ENCODE data around the gene LTA4H.
"Not testable (repeated sequence)": the region's sequence is repeated elsewhere in the genome, so short reads cannot be mapped to it uniquely, and the experiment has no call there.

Gene LTA4H

GRCh38 chr12:95995238-95996031 is 40.0 kb downstream of the LTA4H start:
- in situ Hi-C loops (cut with MboI; ENCODE audit: low sequenced_read_pairs), result no loop called here

- in situ Hi-C loops (cut with MboI; ENCODE audit: low sequenced_read_pairs), result no loop called here
These were observed 40.9 kb downstream of the LTA4H start for GRCh38 chr12:95994476-95994875.

GRCh38 chr12:95993907-95994306 is 41.5 kb downstream of the LTA4H start:
- in situ Hi-C loops (cut with MboI; ENCODE audit: low sequenced_read_pairs), result no loop called here

GRCh38 chr12:95990136-95990535 is 45.3 kb downstream of the LTA4H start:
- in situ Hi-C loops (cut with MboI; ENCODE audit: low sequenced_read_pairs), result no loop called here

- in situ Hi-C loops (cut with MboI; ENCODE audit: low sequenced_read_pairs), result no loop called here
These were observed 45.8 kb downstream of the LTA4H start for GRCh38 chr12:95989504-95990123.

GRCh38 chr12:95988506-95989275 is 46.7 kb downstream of the LTA4H start:
- in situ Hi-C loops (cut with MboI; ENCODE audit: low sequenced_read_pairs), result no loop called here

- in situ Hi-C loops (cut with MboI; ENCODE audit: low sequenced_read_pairs), result no loop called here
These were observed 48.5 kb downstream of the LTA4H start for GRCh38 chr12:95986635-95987570.

GRCh38 chr12:95984682-95985081 is 50.7 kb downstream of the LTA4H start:
- in situ Hi-C loops (cut with MboI; ENCODE audit: low sequenced_read_pairs), result no loop called here

GRCh38 chr12:95982602-95983001 is 52.8 kb downstream of the LTA4H start:
- in situ Hi-C loops (cut with MboI; ENCODE audit: low sequenced_read_pairs), result no loop called here

- in situ Hi-C loops (cut with MboI; ENCODE audit: low sequenced_read_pairs), result no loop called here
These were observed 55.0 kb downstream of the LTA4H start for GRCh38 chr12:95980437-95980836.

- in situ Hi-C loops (cut with MboI; ENCODE audit: low sequenced_read_pairs), result no loop called here
These were observed 56.6 kb downstream of the LTA4H start for GRCh38 chr12:95978774-95979173.

GRCh38 chr12:95978351-95978750 is 57.0 kb downstream of the LTA4H start:
- in situ Hi-C loops (cut with MboI; ENCODE audit: low sequenced_read_pairs), result no loop called here

GRCh38 chr12:95977764-95978305 is 57.6 kb downstream of the LTA4H start:
- in situ Hi-C loops (cut with MboI; ENCODE audit: low sequenced_read_pairs), result no loop called here

- in situ Hi-C loops (cut with MboI; ENCODE audit: low sequenced_read_pairs), result no loop called here
These were observed 59.0 kb downstream of the LTA4H start for GRCh38 chr12:95976416-95976832.

- in situ Hi-C loops (cut with MboI; ENCODE audit: low sequenced_read_pairs), result no loop called here
These were observed 59.9 kb downstream of the LTA4H start for GRCh38 chr12:95975491-95975890.

- in situ Hi-C loops (cut with MboI; ENCODE audit: low sequenced_read_pairs), result no loop called here
These were observed 61.0 kb downstream of the LTA4H start for GRCh38 chr12:95974358-95974757.

GRCh38 chr12:95972832-95973456 is 62.4 kb downstream of the LTA4H start:
- in situ Hi-C loops (cut with MboI; ENCODE audit: low sequenced_read_pairs), result no loop called here

GRCh38 chr12:95970905-95971304 is 64.5 kb downstream of the LTA4H start:
- in situ Hi-C loops (cut with MboI; ENCODE audit: low sequenced_read_pairs), result no loop called here

GRCh38 chr12:95969116-95969515 is 66.3 kb downstream of the LTA4H start:
- in situ Hi-C loops (cut with MboI; ENCODE audit: low sequenced_read_pairs), result not testable (repeated sequence)

GRCh38 chr12:95967301-95967700 is 68.1 kb downstream of the LTA4H start:
- in situ Hi-C loops (cut with MboI; ENCODE audit: low sequenced_read_pairs), result no loop called here

Measured in HL-60/S4 (cell line).